Lower leg skin (tissue), 4 donors: Measurements from ENCODE around the gene DMRTB1. TPM values are rescaled to one million over a fixed set of nuclear protein-coding genes. Genes with fewer than 3 reads are reported as not detected.

Experiments
- DNase-seq, 2 donors: peaks; one replicate each; pipeline ENCODE4 v3.0.0-alpha.2; 2019; ENCODE audit warnings: low spot score in 2 of 2
- H3K4me3 ChIP-seq: fragments of 200-600 bp; sonication (generic); 2 replicates; pipeline ENCODE4 v1.5.1; 2017; ENCODE audit warnings: mild to moderate bottlenecking, low read depth; ENCODE audit not compliant: poor library complexity, severe bottlenecking
- CTCF ChIP-seq, 3 donors: fragments of 450-650 bp; IDR thresholded peaks; one replicate each; pipeline ENCODE4 v1.5.1; 2016; ENCODE audit warnings: antibody characterized with exemption in 3 of 3, mild to moderate bottlenecking in 3 of 3, moderate library complexity in 2 of 3
- POLR2A ChIP-seq, 2 donors: fragments of 450-650 bp; IDR thresholded peaks; one replicate each; pipeline ENCODE4 v1.6.1; 2016 to 2017; ENCODE audit warnings: antibody characterized with exemption in 2 of 2, mild to moderate bottlenecking in 1 of 2, moderate library complexity in 1 of 2
- WGBS, 2 donors: methylation state at CpG; one replicate each; pipeline ENCODE4 v1.1.5; 2018; 5-methylcytosine and 5-hydroxymethylcytosine counted together
- intact Hi-C: fragments of 100-400 bp; cut with DNase I; formaldehyde crosslinking; loops from one replicate; pipeline ENCODE4 v1.15.0; 2023; ENCODE audit warnings: low total_unique reads
- total RNA-seq, 4 donors: library from RNA; depleted of rRNA; stranded (reverse); fragments of >200 nt; gene quantifications; one replicate each; pipeline ENCODE4 v1.1.0, GENCODE V29; 2016

The DMRTB1 gene
- total RNA-seq, 4 donors from 2014 or later = not detected

- no peak overlapping the region for H3K4me3 ChIP-seq
- TF ChIP-seq POLR2A (IDR thresholded peaks at IDR 0.05) = no peak
- no peak for TF ChIP-seq CTCF (IDR thresholded peaks at IDR 0.05)
- intact Hi-C loops = loop anchor here (10.0 kb wide), 1 partner anchor 114 kb away; no protein-coding TSS in a partner anchor
- DNase-seq = no peak
- WGBS, 2 donors = 89% methylated on average over 11 of the region's 11 CpGs
Observed at GRCh38 chr1:53480678-53481077, 21.5 kb downstream of the DMRTB1 start.

- H3K4me3 ChIP-seq = no peak overlapping the region
- DNase-seq = no peak
- WGBS, 2 donors = 78 to 84% methylated on average over 7 of the region's 7 CpGs
- TF ChIP-seq POLR2A (IDR thresholded peaks at IDR 0.05) (no peak), CTCF (IDR thresholded peaks at IDR 0.05) (no peak)
- intact Hi-C loops = loop anchor here (10.0 kb wide), 1 partner anchor 113 kb away; no protein-coding TSS in a partner anchor
Observed at GRCh38 chr1:53481456-53481855, 22.3 kb downstream of the DMRTB1 start.

GRCh38 chr1:53482441-53483153, 23.4 kb downstream of the DMRTB1 start:
- intact Hi-C loops = loop anchor here (10.0 kb wide), 1 partner anchor 112 kb away; no protein-coding TSS in a partner anchor

GRCh38 chr1:53483170-53483569, 24.0 kb downstream of the DMRTB1 start:
- intact Hi-C loops = loop anchor here (10.0 kb wide), 1 partner anchor 112 kb away; no protein-coding TSS in a partner anchor
- no peak for TF ChIP-seq POLR2A (IDR thresholded peaks at IDR 0.05)
- no peak for TF ChIP-seq CTCF (IDR thresholded peaks at IDR 0.05)
- 88 to 97% methylated on average over 9 of the region's 9 CpGs for WGBS, 2 donors
- no peak for DNase-seq
- H3K4me3 ChIP-seq = no peak overlapping the region

More at GRCh38 chr1:53482441-53483153, 23.4 kb downstream of the DMRTB1 start:
- TF ChIP-seq CTCF (IDR thresholded peaks at IDR 0.05) (no peak), POLR2A (IDR thresholded peaks at IDR 0.05) (no peak)
- 74% methylated on average over 14 of the region's 14 CpGs for WGBS, 2 donors
- H3K4me3 ChIP-seq = no peak overlapping the region
- DNase-seq = no peak

- DNase-seq = no peak
- intact Hi-C loops = loop anchor here (2.0 to 10.0 kb wide), 2 partner anchors 111 to 271 kb away; no protein-coding TSS in a partner anchor
- 91 to 92% methylated on average over 3 to 4 of the region's 4 CpGs for WGBS, 2 donors
Observed at GRCh38 chr1:53483656-53484055, 24.5 kb downstream of the DMRTB1 start.

More at GRCh38 chr1:53483656-53484055, 24.5 kb downstream of the DMRTB1 start:
- H3K4me3 ChIP-seq = no peak overlapping the region
- TF ChIP-seq CTCF (IDR thresholded peaks at IDR 0.05) (no peak), POLR2A (IDR thresholded peaks at IDR 0.05) (no peak)
